GM18507 (cell line): ENCODE data around the gene TPD52L2.

Source experiments
- DNase-seq: peaks from one replicate; pipeline ENCODE4 v3.0.0; 2011; ENCODE audit warnings: low read depth; ENCODE audit not compliant: insufficient read length; ENCODE audit errors: extremely low spot score
- FAIRE-seq: peaks from 2 replicates; lab custom pipeline; 2011; peaks lifted over from hg19 to GRCh38; lab: Jason Lieb, UNC

Gene TPD52L2

DNA sequence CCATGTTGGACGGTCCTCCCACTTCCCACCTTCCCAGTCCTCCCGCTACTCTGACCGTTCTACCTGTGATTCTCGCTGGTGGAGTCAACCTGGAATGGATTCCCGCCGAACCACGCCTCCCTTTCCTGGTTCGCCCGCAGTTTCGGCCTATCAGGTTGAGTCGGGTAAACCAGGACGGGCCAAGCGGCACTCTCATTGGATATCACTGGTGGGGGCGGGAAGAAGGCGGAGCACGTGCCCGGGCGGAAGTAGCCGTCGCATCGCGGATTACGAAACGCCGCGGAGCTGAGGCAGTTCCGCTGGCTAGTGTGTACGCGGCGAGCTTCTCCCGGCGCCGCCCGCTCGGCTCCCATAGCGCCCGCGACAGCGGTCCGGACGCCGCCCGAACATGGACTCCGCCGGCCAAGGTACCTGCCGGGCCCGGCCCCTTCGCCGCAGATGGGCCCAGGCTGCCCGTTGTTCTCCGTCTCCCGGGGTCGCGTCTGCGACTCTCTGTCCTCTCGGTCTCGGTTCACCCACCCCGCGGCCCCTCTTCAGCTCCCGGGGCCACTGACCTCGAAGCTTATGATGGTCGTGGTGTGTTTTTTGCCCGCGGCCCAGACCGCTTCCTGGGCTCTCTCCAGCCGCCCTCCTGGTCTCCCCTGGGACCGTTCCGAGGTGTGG is at the start of gene TPD52L2:
TPD52L2 (plus strand) TSS at position 293 of the 663 bp plus-strand sequence; CDS start at position 389, 96 bp downstream.
- DNase-seq (peak; percentile 95), FAIRE-seq (peak; percentile 96)

- no peak for DNase-seq
- FAIRE-seq = no peak
These were observed 49.3 kb upstream of the TPD52L2 start for GRCh38 chr20:63815615-63816253.

DNA sequence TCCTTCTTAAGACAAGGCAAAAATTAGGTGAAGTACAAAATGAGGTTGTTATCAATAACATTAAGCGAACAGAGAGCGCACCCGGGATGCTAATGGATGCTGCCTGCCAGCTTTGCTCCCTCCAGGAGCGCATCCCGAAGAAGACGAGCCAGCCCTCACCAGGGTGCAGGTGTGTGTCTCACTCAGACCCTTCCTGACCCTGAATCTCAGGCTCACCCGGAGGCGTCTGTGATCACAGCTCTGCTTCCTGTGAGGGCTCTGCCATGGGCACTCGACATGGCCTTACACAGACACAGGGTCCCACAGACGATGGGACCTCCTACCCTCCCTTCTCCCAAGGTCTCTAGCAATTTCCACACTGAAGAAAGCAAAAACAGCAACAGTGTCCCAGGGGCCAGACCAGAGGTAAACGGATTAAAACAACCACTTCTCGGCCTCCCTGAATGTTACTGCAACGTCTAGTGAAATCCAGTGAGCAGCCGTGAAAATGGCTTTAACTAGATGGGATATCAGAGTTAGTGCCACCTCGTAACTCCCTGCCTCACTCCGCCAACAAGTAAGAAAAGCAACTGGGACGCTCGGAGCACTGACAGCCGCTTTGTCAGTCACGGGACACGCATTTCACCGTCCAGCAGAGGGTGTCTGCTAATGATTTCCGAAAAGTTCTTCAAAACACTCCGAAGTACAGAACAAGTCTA is 45.7 kb upstream of the TPD52L2 start:
- FAIRE-seq (no peak), DNase-seq (no peak)

DNA sequence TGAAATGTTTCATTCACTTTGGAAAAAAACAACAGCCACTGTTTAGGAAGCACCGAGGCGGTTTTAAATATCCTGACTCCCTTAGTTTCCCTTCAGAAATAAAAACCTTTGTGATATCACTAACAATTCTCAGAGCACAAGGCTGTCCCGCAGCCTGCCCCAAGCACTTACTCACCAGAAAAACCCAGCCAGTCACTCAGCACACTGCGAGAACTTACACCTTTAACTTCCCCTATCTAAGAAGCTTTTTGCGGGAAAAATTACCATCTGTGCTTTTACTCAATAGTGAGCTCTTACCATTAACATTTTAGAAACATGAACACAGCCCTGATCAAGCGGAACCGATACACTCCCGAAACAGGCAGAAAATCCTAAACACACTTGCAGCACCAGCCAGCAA is 43.3 kb upstream of the TPD52L2 start:
- FAIRE-seq = no peak
- DNase-seq = no peak

DNA sequence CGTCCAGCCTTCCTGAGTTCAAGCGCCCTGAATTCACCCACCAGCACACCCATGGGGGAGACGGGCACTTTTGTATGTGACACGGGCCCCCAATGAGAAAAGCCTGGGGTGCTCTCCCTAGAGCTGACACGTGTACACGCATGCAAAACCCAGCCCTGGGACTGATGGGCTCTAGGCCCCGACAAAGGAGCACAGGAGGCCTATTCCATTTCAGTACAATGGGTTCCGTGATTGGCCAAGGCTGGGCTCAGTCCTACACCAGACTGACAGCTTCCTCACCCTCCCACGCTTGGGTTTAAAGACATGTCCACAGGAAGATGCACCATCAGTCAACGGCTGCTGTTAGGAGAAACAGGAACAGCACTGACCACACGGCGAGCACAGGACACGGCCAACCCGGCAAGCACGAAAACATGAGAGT is 42.8 kb upstream of the TPD52L2 start:
- no peak for DNase-seq
- FAIRE-seq = no peak

- DNase-seq (no peak), FAIRE-seq (no peak)
These were observed 41.3 kb upstream of the TPD52L2 start for GRCh38 chr20:63823691-63824311.

DNA sequence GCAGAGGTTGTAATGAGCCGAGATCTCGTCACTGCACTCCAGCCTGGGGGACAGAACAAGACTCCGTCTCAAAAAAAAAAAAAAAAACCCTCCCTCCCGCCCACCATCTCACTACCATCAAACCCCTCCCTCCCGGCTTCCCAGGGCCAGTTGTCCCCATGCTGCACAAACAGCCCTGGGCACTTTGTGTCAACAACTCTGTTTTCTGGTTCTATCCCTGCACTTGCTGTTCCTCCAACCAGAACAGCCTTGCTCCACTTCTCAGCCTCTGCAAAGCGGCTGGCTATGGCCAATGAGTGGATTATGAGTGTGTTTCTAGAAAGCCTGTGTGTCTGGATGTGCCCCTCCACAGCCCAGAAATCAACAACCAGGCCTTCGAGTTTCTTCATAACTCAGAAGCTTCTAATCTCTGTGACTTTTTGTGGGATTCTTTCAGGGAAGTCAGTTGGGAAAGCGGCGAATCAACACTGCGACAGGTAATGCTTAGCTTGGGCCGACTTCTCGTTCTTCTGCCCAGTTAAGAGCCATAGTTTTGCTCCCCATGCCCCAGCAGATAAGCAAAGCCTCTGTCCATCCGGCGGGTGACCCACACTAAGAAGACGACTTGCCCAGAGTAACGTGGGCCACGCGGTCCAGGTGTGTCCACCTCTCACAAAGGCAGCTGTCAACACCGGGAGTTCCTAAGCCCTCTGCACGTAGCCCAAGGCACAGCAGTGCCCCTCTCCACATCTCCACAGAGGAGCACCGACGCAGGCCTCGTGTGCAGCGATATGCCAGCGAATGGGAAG is 39.5 kb upstream of the TPD52L2 start:
- FAIRE-seq = no peak
- DNase-seq = no peak

DNA sequence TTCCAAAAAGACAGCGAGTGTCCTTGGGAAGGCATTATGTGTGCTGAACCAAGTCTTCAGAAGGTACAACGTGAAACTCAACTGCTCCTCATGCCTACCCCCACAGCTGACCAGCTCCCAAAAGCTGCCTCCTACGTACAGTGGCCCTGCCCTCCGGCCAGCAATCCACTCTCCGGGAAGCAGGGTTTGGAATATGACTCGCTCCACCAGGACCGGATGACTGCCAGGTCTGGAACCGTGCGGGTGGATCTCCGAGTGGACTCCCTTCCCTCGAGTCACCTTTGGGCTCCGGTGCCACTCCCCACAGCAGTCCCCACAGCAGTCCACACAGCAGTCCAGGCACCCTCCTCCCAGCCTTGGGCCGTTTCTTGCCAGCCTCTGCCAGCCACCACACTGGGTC is 38.3 kb upstream of the TPD52L2 start:
- FAIRE-seq = no peak
- no peak for DNase-seq

- DNase-seq (no peak), FAIRE-seq (no peak)
These were observed 36.9 kb upstream of the TPD52L2 start for GRCh38 chr20:63828124-63828523.

GRCh38 chr20:63828545-63828944 is 36.5 kb upstream of the TPD52L2 start:
- no peak for DNase-seq
- FAIRE-seq = no peak

DNA sequence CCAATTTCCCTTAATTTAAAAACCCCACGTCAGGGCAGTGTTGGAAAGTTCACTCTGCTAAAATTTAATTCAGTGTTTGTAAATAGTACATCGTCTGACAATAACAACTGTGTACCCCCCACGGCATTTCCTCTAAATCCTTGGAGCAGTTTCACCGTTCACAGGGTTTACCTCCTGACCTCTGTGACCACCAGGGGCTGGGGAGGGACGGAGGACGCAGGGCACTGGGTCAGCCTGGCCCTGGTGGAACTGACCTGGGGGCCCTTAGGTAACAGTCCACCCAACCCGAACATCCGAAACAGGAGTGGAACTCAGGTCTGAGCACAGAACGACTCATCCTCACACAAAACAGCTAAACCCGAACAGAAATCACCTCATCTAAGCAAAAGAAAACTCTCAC is 36.1 kb upstream of the TPD52L2 start:
- FAIRE-seq (no peak), DNase-seq (no peak)

- DNase-seq = no peak
- FAIRE-seq = no peak
These were observed 35.5 kb upstream of the TPD52L2 start for GRCh38 chr20:63829603-63829944.

DNA sequence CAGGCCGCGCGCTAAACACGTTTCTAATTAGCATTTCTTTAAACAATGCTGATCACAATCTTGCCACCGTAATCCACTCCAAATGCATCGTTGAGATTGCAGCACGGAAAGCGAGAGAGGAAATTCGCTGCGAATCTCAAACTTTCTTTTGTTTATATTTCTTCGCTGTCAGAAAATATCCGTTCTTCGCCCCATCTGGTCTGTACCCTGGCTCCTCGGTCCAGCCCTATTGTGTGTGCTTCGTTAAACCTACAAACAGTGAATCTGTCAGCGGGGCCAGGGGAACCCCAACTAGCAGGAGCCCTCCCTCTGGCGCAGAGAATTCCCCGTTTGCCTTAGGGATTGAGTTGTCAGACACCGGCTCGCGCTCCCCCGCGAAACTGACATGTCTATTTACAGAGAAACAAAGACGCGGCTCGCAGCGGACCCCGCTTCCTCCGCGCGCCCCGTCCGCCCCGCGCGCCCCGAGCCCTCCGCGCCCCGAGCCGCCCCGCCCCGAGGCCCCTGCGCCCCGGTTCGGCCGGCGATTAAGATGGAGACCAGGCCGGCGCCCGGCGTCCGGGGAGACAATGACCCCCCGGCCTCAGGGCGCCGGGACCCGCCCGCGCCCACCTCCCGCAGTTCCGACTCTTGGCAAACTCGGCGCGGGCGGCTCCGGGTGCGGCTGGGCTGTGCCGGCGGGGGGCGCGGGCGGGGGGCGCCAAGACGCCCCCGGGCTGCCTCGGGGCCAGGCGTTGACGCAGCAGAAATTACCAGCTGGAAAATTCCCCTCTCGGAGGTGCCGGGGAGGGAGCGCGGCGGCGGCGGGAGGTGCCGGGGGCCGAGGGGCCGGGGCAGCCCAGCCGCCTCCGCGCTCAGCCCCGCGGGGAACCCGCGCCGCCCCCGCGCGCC is 34.9 kb upstream of the TPD52L2 start:
- no peak for FAIRE-seq
- no peak for DNase-seq

- FAIRE-seq (no peak), DNase-seq (peak; percentile 89)
These were observed 34.1 kb upstream of the TPD52L2 start, which contains the start of gene ZBTB46 for GRCh38 chr20:63830841-63831588. TSS of gene ZBTB46 (minus strand) at chr20:63831264. CDS start at chr20:63790757, 40,507 bp downstream.

- FAIRE-seq (no peak), DNase-seq (no peak)
These were observed 33.5 kb upstream of the TPD52L2 start for GRCh38 chr20:63831646-63831992.

DNA sequence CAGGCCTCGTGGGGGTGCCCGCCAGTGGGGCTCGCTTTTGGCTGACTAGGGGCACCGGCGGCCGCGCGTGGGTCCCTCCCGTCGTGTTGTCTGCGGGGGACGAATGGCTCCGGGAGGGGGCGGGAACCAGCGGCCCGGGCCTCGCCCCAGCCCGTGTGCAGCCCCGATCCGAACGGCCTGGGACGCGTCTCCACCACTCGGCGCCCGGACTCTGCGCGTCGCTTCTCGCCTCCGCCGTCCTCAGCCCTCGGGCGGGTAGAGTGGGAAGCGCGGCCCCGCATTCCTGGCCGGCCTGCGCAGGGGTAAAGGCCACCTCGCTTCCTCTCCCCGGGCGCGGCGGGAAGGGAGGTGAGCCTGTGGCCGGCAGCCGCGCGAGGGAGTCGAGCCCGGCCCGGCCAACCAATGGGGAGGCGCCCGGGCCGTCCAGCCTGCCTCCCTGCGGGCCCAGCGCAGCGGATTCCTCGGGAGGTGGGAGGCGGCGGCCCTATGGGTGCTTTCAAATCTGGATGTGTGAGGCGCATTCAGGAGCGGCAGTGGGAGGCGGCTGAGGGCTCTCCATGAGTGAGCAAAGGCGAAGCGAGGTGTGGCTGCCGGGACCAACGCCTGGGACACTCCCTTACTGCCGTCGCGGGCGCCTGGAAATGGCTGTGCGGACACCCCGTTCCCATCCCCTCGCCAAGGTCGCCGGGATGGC is 32.9 kb upstream of the TPD52L2 start:
- DNase-seq (no peak), FAIRE-seq (no peak)

- DNase-seq = no peak
- FAIRE-seq = no peak
These were observed 31.1 kb upstream of the TPD52L2 start for GRCh38 chr20:63833776-63834490.
